C1 segment of cervical spinal cord (tissue), 14 donors: ENCODE measurements around the gene RAB40C.
"Not testable (repeated sequence)": the region's sequence is repeated elsewhere in the genome, so short reads cannot be mapped to it uniquely, and the experiment has no call there.

Experiments
- DNase-seq, 14 donors: peaks; one replicate each; lab custom pipeline; 2025; lab: John Stamatoyannopoulos, UW

Gene RAB40C

DNA sequence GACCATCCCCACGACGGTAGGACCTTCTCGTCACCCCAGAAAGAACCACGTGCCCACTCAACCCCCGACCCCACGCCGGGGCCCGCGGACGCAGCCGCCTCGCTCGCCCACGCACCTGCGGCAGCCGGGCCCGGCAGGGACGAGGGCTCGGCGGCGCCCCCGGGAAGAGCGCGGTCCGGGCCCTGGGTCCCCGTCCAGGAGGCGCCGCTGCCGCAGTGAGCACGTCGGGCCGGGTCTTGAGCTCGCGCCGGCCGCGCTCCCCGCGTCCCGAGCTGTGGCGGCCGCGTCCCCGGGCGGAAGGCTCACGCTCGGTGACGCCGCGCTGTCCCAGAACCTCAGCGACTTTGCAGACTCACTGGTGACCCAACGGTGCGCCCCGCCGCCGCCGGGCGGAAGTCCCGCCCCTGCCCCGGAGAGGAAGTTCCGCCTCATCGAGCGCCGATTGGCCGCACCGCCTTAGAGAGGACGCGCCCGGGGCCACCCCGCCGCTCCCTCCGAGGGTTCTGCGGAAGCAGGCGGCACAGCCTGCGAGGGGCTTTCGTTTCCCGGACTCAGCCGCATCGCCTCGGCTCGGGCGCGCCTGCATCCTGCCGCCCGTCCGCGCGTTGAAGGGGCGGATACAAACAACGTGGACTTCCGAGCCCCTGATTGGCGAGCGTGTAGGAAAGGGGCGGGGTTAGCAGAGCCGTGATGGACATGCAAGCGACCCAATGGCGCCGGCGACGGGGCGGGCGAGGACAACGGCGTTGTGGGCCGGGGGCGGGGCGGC lies 793 bp upstream of the RAB40C start:
- DNase-seq, result peak; percentile 92 to 100 (median 99)

DNA sequence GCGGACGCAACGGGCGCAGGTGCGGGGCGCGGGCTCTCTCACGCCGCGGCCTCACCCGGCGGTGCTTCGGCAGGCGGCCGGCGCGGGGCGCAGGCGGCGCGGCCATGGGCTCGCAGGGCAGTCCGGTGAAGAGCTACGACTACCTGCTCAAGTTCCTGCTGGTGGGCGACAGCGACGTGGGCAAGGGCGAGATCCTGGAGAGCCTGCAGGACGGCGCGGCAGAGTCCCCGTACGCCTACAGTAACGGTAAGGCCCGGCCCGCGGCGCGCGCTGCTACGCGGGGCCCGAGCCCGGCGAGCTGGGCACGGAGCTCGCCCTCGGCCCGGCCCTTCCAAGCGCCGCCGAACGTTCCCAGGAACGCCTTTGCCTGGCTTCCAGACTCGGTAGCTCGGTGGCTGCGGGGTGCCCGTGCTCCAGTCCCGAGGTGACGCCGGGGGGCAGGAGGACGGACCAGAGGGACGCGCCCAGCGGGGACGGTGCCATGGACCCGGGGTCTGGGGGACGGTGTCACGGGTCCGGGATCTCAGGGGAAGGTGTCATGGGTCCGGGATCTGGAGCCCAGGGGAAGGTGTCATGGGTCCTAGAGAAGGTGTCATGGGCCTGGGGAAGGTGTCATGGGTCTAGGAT lies 435 bp downstream of the RAB40C start:
- no peak for DNase-seq

DNA sequence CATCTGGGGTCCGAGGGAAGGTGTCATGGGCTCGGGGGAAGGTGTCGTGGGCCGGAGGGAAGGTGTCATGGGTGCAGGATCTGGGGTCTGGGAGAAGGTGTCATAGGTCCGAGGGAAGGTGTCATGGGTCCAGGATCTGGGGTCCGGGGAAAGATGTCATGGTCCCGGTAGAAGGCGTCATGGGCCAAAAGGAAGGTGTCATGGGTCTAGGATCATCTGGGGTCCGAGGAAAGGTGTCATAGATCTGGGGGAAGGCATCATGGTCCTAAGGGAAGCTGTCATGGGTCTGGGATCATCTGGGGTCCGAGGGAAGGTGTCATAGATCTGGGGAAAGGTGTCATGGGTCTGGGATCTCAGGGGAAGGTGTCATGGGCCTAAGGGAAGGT lies 942 bp downstream of the RAB40C start:
- DNase-seq, result no peak

- DNase-seq, result no peak
These were observed 1.4 kb downstream of the RAB40C start for GRCh38 chr16:591231-591630.

GRCh38 chr16:591892-592517 lies 2.1 kb downstream of the RAB40C start:
- DNase-seq, result no peak

DNA sequence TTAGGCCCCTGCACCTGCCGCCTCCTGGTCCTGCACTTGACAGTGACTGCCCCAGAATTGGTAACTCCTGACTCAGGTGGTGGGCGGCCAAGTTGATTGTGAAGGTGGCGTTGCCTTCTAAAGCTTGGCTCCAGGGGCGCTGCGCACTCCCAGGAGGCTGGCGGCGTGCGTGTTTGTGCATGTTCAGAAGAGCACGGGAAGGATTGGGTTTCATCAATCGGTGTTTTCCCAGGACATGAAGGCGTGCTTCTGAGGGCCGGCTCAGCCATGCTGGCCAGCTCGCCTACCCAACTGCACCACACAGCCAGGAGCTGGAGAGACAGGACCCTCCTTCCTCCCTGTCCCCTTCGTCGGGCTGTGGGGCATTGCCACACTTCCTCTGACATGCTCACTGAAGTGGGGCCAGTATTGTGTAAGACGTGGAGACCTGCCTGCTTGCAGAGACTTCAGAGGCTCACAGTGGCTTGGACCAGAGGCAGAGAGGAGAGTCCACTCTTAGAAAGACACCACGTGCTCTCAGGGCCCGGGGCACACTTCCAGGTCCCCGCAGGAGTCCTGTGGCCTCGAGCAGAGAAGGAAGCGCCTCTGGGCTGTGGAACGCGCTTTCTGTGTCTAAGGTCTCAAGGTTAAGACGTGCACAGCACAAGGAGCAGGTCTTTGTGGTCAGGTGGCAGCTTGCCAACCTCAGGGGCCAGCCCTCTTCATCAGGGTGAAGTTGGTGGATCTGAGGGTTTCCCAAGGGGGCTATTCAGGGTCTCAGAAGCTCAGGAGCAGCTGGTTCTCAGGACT lies 2.8 kb downstream of the RAB40C start:
- DNase-seq, result peak in 9 of 14 donors; percentile 9 to 73 (median 40)

- DNase-seq, result no peak
These were observed 3.5 kb downstream of the RAB40C start for GRCh38 chr16:593406-593805.

GRCh38 chr16:593807-594206 lies 3.9 kb downstream of the RAB40C start:
- no peak for DNase-seq

- no peak for DNase-seq
These were observed 5.2 kb downstream of the RAB40C start for GRCh38 chr16:595094-595528.

DNA sequence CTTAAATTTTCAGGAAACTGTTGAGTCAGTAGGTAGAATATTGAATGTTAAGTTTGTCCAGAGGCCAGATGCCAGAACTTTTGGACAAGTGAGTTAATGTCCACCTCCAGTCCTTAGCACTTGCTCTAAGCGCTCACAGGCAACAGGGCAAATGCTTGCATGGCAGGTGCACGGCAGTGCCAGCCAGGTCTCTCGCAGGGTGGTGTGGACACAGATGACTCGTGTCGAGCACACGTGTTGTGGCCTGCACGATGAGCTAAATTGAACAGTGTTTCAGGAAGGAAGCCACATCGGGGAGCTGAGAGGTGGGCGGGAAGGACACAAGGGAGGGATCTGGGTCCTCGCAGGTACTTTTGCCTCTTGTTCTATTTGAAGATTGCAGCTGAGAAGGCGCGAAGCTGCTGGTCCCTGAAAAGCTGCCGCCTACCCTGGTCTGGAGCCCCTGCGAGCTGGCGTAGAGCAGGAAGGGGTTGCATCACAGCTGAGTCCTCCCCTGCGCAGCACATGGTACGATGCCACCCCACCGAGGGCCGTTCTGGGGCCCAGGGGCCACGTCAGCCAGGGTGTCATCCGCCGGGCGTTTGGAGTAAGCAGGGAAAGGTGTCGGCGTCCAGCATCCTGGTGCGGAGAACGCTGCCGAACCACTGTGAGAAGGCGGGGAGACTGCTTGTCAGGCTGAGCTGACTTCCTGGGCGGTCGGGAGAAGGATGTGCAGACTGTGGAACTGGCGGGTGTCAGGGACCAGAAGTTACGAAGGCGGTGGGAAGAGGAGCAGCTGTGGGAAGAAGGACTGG lies 6.3 kb downstream of the RAB40C start:
- DNase-seq, result peak in 1 of 14 donors; percentile 77

DNA sequence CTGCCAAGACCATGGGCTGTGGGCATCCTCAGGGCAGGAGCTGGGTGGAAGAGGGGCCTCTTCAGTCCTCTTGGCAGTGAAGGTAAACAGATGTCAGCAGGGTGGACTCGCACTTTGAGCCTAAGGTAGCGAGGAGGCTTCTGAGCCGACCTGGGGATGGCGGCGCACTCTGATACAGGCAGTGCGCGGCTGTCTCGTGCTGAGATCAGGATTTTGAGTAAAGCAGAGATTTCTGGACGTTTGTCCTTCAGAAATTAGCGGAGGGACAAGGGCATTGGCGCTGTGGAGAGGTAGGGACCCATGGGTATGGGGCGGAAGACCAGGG lies 6.8 kb downstream of the RAB40C start:
- DNase-seq, result no peak

- not testable (repeated sequence) for DNase-seq
These were observed 7.8 kb downstream of the RAB40C start for GRCh38 chr16:597655-598054.

DNA sequence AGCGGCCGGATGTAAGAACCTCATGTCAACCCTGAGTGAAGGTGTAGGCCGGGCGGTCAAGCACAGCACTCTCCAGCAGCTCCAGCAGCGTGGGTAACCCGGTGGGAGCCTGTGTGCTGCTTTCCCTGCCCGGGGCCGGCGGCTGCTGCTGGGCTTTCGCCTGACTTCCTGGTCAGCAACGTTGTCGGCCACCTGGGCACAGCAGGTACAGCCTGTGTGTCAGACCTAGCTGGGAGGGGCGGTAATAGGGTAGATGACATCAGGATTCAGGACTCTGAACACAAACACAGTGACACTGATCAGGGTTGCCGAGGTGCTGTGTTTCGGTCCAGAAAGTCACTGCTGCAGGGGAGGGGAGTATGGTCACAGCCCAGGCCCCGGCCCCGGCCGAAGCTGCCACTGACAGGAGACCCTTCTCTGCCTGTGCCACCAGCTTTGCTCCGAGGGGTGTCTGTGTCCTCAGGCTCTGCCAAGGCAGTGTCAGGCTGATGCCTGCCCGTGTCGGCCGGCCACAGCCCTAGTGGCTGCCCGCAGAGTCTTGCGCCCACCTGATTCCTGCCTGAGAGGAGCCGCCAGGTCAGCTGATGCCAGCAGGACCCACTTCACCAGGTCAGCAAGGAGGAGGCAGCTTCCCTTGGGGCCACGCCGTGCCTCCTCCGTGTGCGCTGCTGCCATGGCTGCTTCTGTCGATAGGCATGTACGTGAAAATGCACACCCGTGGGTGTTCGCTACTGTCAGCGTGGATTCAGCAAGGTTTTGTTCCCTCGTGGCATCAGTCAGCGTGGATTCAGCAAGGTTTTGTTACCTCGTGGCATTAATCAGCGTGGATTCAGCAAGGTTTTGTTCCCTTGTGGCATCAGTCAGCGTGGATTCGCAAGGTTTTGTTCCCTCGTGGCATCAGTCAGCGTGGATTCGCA lies 9.2 kb downstream of the RAB40C start:
- peak in 1 of 14 donors; percentile 43 for DNase-seq

DNA sequence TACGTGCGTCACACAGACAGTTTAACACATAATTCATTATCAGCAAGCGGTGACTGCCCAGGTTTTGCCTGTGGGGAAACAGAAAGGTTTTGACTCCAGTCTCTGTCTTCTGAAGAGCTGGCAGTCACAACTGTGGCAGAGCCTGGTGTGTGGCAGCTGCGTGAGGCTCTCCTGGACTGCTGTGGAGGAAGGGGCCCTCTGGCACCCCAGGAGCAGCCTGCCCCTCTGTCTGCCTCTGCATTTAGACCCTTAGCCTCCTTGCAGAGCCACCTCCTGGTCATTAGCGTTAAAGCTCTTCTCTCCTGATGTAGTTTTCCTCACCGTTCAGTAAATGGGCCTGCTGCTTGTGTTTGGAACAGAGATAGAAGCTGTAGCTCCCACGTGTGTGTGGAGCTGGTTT lies 10.9 kb downstream of the RAB40C start:
- peak in 1 of 14 donors; percentile 35 for DNase-seq

DNA sequence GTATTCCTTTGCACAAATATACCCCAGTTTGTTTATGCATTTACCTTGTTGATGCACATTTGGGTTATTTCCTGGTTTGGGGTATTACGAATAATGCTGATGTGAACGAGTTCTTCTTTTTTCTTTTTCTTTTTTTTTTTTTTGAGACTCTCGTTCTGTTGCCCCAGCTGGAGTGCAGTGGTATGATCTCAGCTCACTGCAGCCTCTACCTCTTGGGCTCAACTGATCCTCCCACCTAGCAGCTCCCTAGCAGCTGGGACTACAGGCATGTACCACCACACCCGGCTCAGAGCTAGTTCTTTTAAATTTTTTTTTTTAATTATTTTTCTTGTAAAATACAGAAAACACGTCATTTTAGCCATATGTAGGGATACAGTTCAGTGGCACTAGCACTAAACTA lies 14.1 kb downstream of the RAB40C start:
- no peak for DNase-seq

GRCh38 chr16:606656-607307 lies 16.9 kb downstream of the RAB40C start:
- DNase-seq, result peak in 1 of 14 donors; percentile 42

- DNase-seq, result no peak
These were observed 18.2 kb downstream of the RAB40C start for GRCh38 chr16:608019-608418.

GRCh38 chr16:609316-609715 lies 19.4 kb downstream of the RAB40C start:
- no peak for DNase-seq

GRCh38 chr16:609984-610383 lies 20.1 kb downstream of the RAB40C start:
- no peak for DNase-seq
